Astrocyte (in vitro differentiated cells and primary cell): Measurements from ENCODE around the gene PLSCR1.

Experiments used
- EZH2 ChIP-seq: IDR thresholded peaks from 2 replicates; pipeline ENCODE4 v1.6.1; 2012; ENCODE audit warnings: mild to moderate bottlenecking, low read length, inconsistent platforms; ENCODE audit not compliant: insufficient read depth
- TF ChIP-seq, protein P1 (sequence below): IDR thresholded peaks from 2 replicates; pipeline ENCODE4 v1.5.1; 2011; ENCODE audit warnings: low read depth, mild to moderate bottlenecking, inconsistent platforms, low read length, moderate library complexity; ENCODE audit not compliant: insufficient read depth

DNA sequence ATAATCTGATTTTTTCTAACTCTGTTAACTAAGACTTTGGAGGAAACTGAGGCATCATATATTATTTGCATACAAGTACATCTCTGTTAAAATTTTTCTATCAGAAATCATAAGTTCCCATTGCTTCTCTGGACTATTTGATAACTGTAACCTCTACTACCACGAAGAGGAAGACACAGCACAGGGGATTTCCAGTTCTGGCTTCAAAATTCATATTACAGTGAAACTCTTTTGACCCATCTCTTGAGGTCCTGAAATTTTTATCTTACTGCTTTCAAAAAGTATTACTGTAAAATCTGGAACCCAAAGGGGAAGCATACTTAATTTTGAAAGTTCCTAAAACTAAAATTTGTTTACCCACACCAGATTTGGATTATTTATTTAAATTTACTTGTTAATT, 4.2 kb downstream of the PLSCR1 start:
- TF ChIP-seq, protein P1, sequence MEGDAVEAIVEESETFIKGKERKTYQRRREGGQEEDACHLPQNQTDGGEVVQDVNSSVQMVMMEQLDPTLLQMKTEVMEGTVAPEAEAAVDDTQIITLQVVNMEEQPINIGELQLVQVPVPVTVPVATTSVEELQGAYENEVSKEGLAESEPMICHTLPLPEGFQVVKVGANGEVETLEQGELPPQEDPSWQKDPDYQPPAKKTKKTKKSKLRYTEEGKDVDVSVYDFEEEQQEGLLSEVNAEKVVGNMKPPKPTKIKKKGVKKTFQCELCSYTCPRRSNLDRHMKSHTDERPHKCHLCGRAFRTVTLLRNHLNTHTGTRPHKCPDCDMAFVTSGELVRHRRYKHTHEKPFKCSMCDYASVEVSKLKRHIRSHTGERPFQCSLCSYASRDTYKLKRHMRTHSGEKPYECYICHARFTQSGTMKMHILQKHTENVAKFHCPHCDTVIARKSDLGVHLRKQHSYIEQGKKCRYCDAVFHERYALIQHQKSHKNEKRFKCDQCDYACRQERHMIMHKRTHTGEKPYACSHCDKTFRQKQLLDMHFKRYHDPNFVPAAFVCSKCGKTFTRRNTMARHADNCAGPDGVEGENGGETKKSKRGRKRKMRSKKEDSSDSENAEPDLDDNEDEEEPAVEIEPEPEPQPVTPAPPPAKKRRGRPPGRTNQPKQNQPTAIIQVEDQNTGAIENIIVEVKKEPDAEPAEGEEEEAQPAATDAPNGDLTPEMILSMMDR: no peak
- TF ChIP-seq EZH2: no peak
